HCT116 (cell line): ENCODE measurements around the gene TTLL9. TPM values are rescaled to one million over a fixed set of nuclear protein-coding genes. Genes with fewer than 3 reads are reported as not detected.
"Not testable (repeated sequence)": the region's sequence is repeated elsewhere in the genome, so short reads cannot be mapped to it uniquely, and the experiment has no call there.

Source experiments
- ATAC-seq: fragments of 200-7000 bp; cut with Tn5 transposase; 2 replicates; pipeline ENCODE4 v1.9.1; 2020; ENCODE audit warnings: mild to moderate bottlenecking, moderate library complexity
- BruUV-seq: library from RNA; stranded (reverse); fragments of 400-500 nt; replicated peaks from 2 replicates; lab custom pipeline; 2021; lab: Mats Ljungman, UMichigan
- CTCF ChIA-PET: fragments of 300-600 bp; sonication (Branson Sonifier 250); formaldehyde crosslinking; loops from one replicate; lab custom pipeline; 2021; ENCODE audit warnings: antibody characterized with exemption; lab: Charles Lee
- POLR2A ChIA-PET: fragments of 300-600, 350-600 bp; sonication (Branson Sonifier 250); formaldehyde crosslinking; loops from one replicate; lab custom pipeline; 2021; ENCODE audit warnings: antibody characterized with exemption; lab: Charles Lee
- RAD21 ChIA-PET, 2 experiments: fragments of 300-600 bp; sonication (Branson Sonifier 250); formaldehyde crosslinking; loops; one replicate each; lab custom pipeline; 2023; ENCODE audit warnings: low total read pairs in 2 of 2; ENCODE audit not compliant: uncharacterized antibody in 2 of 2, unreplicated experiment in 2 of 2, low non-redundant PET in 1 of 2; lab: Charles Lee
- DNase-seq: peaks from one replicate; pipeline ENCODE4 v3.0.0-alpha.2; 2010; ENCODE audit warnings: low read depth, low spot score
- H2AFZ ChIP-seq: fragments of 200-600 bp; shearing (Covaris generic), sonication (generic); 2 replicates; pipeline ENCODE4 v1.6.1; 2017; ENCODE audit warnings: low read depth, mixed run types, mixed read lengths, antibody characterized with exemption, low read length; ENCODE audit not compliant: poor library complexity, severe bottlenecking
- H3K27ac ChIP-seq: 2 replicates; pipeline ENCODE4 v1.5.1; 2012; ENCODE audit warnings: low read depth, low read length
- H3K27me3 ChIP-seq: fragments of 200-600 bp; sonication (generic); 2 replicates; pipeline ENCODE4 v1.6.1; 2016; ENCODE audit warnings: mixed run types, low read length, mixed read lengths; ENCODE audit not compliant: insufficient read depth
- H3K36me3 ChIP-seq, 2 experiments: fragments of 200-500 bp in 1 of 2; fragments of 200-600 bp in 1 of 2; sonication (Bioruptor generic) in 1 of 2; sonication (generic) in 1 of 2; 2 replicates each; pipeline versions ENCODE4 v1.5.1 to v1.6.1; 2014 to 2016; ENCODE audit warnings: low read length in 2 of 2, inconsistent platforms in 1 of 2, mixed read lengths in 1 of 2, mixed run types in 1 of 2; ENCODE audit not compliant: insufficient read depth in 2 of 2, control insufficient read depth in 1 of 2
- H3K4me1 ChIP-seq, 2 experiments: fragments of 200-600 bp in 1 of 2; sonication (generic) in 1 of 2; 2 replicates each; pipeline versions ENCODE4 v1.5.1 to v1.6.1; 2012 to 2017; ENCODE audit warnings: low read length in 2 of 2, inconsistent platforms in 1 of 2, mild to moderate bottlenecking in 1 of 2, mixed read lengths in 1 of 2, mixed run types in 1 of 2, moderate library complexity in 1 of 2; ENCODE audit not compliant: insufficient read depth in 2 of 2, control insufficient read depth in 1 of 2
- H3K4me2 ChIP-seq: fragments of 200-600 bp; sonication (generic); 2 replicates; pipeline ENCODE4 v1.6.1; 2017; ENCODE audit warnings: mixed run types, low read length, mixed read lengths
- H3K4me3 ChIP-seq, 2 experiments: fragments of 200-600 bp in 1 of 2; sonication (generic) in 1 of 2; replicated peaks in 1 of 2; 2 replicates each; pipeline ENCODE4 v1.5.1; 2011 to 2016; ENCODE audit warnings: low read length in 2 of 2, control low read depth in 1 of 2, low read depth in 1 of 2, mild to moderate bottlenecking in 1 of 2, mixed read lengths in 1 of 2, mixed run types in 1 of 2
- H3K79me2 ChIP-seq: fragments of 200-600 bp; sonication (generic); 2 replicates; pipeline ENCODE4 v1.6.1; 2017; ENCODE audit warnings: mild to moderate bottlenecking, mixed run types, low read length, moderate library complexity, mixed read lengths; ENCODE audit not compliant: insufficient read depth
- H3K9ac ChIP-seq: fragments of 200-600 bp; sonication (generic); 2 replicates; pipeline ENCODE4 v1.6.1; 2016; ENCODE audit warnings: low read length, mixed read lengths
- H3K9me2 ChIP-seq: fragments of 200-600 bp; sonication (generic), shearing (Covaris generic); 2 replicates; pipeline ENCODE4 v1.6.1; 2017; ENCODE audit warnings: mixed run types, mild to moderate bottlenecking, moderate library complexity; ENCODE audit not compliant: insufficient read depth
- H3K9me3 ChIP-seq, 2 experiments: fragments of 200-500 bp in 1 of 2; fragments of 200-600 bp in 1 of 2; sonication (Bioruptor generic) in 1 of 2; sonication (generic) in 1 of 2; 2 replicates each; pipeline ENCODE4 v1.6.1; 2014 to 2017; ENCODE audit warnings: low read length in 2 of 2, mixed read lengths in 2 of 2, inconsistent platforms in 1 of 2, low read depth in 1 of 2, mild to moderate bottlenecking in 1 of 2, mixed run types in 1 of 2, moderate library complexity in 1 of 2; ENCODE audit not compliant: control insufficient read depth in 1 of 2, insufficient read depth in 1 of 2
- H4K20me1 ChIP-seq: fragments of 200-600 bp; sonication (generic), shearing (Covaris generic); 2 replicates; pipeline ENCODE4 v1.6.1; 2017; ENCODE audit warnings: mixed run types, mild to moderate bottlenecking, moderate library complexity; ENCODE audit not compliant: insufficient read depth
- FOSL1 ChIP-seq: IDR thresholded peaks from 2 replicates; pipeline ENCODE4 v1.6.1; 2012; ENCODE audit warnings: low read depth
- JUND ChIP-seq: IDR thresholded peaks from 2 replicates; pipeline ENCODE4 v1.6.1; 2012
- POLR2A ChIP-seq: IDR thresholded peaks from 2 replicates; pipeline ENCODE4 v1.7.0; 2011; ENCODE audit warnings: borderline replicate concordance; ENCODE audit not compliant: insufficient read depth, insufficient read length; ENCODE audit errors: extremely low read depth
- SIN3A ChIP-seq: IDR thresholded peaks from 2 replicates; pipeline ENCODE4 v1.6.1; 2012; ENCODE audit warnings: low read depth
- SP1 ChIP-seq: IDR thresholded peaks from 2 replicates; pipeline ENCODE4 v1.6.1; 2012; ENCODE audit warnings: low read depth
- intact Hi-C: fragments of 100-400 bp; cut with micrococcal nuclease; formaldehyde crosslinking; loops from 2 replicates; pipeline ENCODE4 v1.10.0; 2022
- total RNA-seq: library from RNA; stranded (reverse); gene quantifications from one replicate; pipeline ENCODE4 v1.2.1, GENCODE V29; 2021; ENCODE audit not compliant: unreplicated experiment
- TF ChIP-seq, protein P1 (sequence below): IDR thresholded peaks from 2 replicates; pipeline ENCODE4 v1.6.1; 2012

The TTLL9 gene
- total RNA-seq, 1 experiment from 2014 or later, result not detected

- Histone ChIP-seq H3K9me3 (no peaks in the 10 kb centered on the region), H3K79me2 (no peaks in the 10 kb centered on the region), H3K4me3 (no peak overlapping the region), H3K27ac (no peak overlapping the region), H3K27me3 (no peaks in the 10 kb centered on the region), H3K9ac (no peak overlapping the region), H3K4me1 (peaks cover 9 to 14% of the 10 kb centered on the region in 2 experiments), H2AFZ (no peak overlapping the region), H3K9me2 (no peaks in the 10 kb centered on the region), H4K20me1 (no peaks in the 10 kb centered on the region), H3K36me3 (no peaks in the 10 kb centered on the region), H3K4me2 (no peak overlapping the region)
- ChIA-PET POLR2A (no interaction called here), RAD21 (no interaction called here), CTCF (no interaction called here)
- intact Hi-C loops, result no loop called here
- TF ChIP-seq FOSL1 (no peak), SIN3A (no peak), POLR2A (no peak)
- TF ChIP-seq, protein P1, sequence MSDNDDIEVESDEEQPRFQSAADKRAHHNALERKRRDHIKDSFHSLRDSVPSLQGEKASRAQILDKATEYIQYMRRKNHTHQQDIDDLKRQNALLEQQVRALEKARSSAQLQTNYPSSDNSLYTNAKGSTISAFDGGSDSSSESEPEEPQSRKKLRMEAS, result no peak
- BruUV-seq, result no TSS peak
- DNase-seq (no peak), ATAC-seq (no peak)
These were observed 57.3 kb downstream of the TTLL9 start for GRCh38 chr20:31927627-31928159.

- Histone ChIP-seq H3K4me2 (peak overlapping the region; percentile 27), H3K4me1 (peaks cover 9 to 14% of the 10 kb centered on the region in 2 experiments)
- H3K4me3 ChIP-seq, H3K27me3 ChIP-seq, intact Hi-C loops, H3K9ac ChIP-seq, H3K9me2 ChIP-seq, H3K27ac ChIP-seq, H2AFZ ChIP-seq, RAD21 ChIA-PET, H4K20me1 ChIP-seq, BruUV-seq, H3K9me3 ChIP-seq, H3K36me3 ChIP-seq, H3K79me2 ChIP-seq, POLR2A ChIA-PET, CTCF ChIA-PET: not testable (repeated sequence)
- ATAC-seq (peak; percentile 69), DNase-seq (peak; percentile 24)
- TF ChIP-seq, protein P1, result peak; percentile 17; the same call in 1 of the 2 replicates
- peak; percentile 36; the same call in 1 of the 2 replicates for TF ChIP-seq JUND
- TF ChIP-seq SP1, result peak; percentile 40
These were observed 59.2 kb downstream of the TTLL9 start for GRCh38 chr20:31929631-31930030.
